Activated T-cell treated with anti-CD3 and anti-CD28 coated beads, Interleukin-2, amount 50 U/mL, for 24 hours (primary cell): ENCODE data around the gene RAB17.
A peak's percentile ranks its signal among the peaks of the same experiment; 100 is the strongest.
"Not testable (repeated sequence)": the region's sequence is repeated elsewhere in the genome, so short reads cannot be mapped to it uniquely, and the experiment has no call there.

Experiments used
- DNase-seq: peaks from one replicate; pipeline ENCODE4 v3.0.0-alpha.2; 2020
- H3K27ac Mint-ChIP-seq: 2 replicates; pipeline ENCODE4 v1.8.0; 2020; ENCODE audit warnings: mild to moderate bottlenecking, mixed read lengths
- H3K27me3 Mint-ChIP-seq: 2 replicates; pipeline ENCODE4 v1.8.0; 2020; ENCODE audit warnings: mixed read lengths
- H3K36me3 Mint-ChIP-seq: 2 replicates; pipeline ENCODE4 v1.8.0; 2020; ENCODE audit warnings: low read depth, mixed read lengths
- H3K4me1 Mint-ChIP-seq: 2 replicates; pipeline ENCODE4 v1.8.0; 2020; ENCODE audit warnings: low read depth, mixed read lengths
- H3K4me3 Mint-ChIP-seq: 2 replicates; pipeline ENCODE4 v1.8.0; 2020; ENCODE audit warnings: mild to moderate bottlenecking, moderate library complexity, mixed read lengths
- H3K9me3 Mint-ChIP-seq: 2 replicates; pipeline ENCODE4 v1.8.0; 2020; ENCODE audit warnings: mixed read lengths

The RAB17 gene

GRCh38 chr2:237614151-237614720 lies 23.7 kb upstream of the RAB17 start:
- no peak overlapping the region for H3K27ac Mint-ChIP-seq
- no peaks in the 10 kb centered on the region for H3K9me3 Mint-ChIP-seq
- H3K4me3 Mint-ChIP-seq: no peak overlapping the region
- H3K4me1 Mint-ChIP-seq: peaks cover 31% of the 10 kb centered on the region
- no peaks in the 10 kb centered on the region for H3K36me3 Mint-ChIP-seq
- H3K27me3 Mint-ChIP-seq: no peaks in the 10 kb centered on the region
- no peak for DNase-seq

DNA sequence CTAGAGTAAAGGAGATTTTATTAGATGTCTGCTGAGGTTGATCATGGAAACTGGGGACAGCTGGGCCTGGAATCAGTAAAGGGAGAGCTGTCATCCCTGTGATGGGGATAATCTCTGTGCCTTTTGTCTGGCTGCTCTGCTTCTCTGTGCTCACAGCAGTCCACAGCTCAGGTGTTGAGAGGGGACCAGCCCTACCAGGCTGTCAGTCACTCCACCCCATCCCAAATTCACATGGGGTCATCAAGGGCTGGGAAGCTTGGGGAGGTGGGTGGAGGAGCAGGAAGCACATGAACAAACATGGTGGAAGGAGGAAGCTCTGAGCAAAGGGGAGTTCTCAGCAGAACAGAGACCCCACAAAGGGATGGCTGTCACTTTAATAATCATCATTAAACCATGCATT lies 23.1 kb upstream of the RAB17 start:
- Mint-ChIP-seq H3K36me3 (no peaks in the 10 kb centered on the region), H3K27me3 (no peaks in the 10 kb centered on the region), H3K4me1 (peaks cover 31% of the 10 kb centered on the region), H3K4me3 (no peak overlapping the region), H3K27ac (no peak overlapping the region), H3K9me3 (no peaks in the 10 kb centered on the region)
- DNase-seq: no peak

DNA sequence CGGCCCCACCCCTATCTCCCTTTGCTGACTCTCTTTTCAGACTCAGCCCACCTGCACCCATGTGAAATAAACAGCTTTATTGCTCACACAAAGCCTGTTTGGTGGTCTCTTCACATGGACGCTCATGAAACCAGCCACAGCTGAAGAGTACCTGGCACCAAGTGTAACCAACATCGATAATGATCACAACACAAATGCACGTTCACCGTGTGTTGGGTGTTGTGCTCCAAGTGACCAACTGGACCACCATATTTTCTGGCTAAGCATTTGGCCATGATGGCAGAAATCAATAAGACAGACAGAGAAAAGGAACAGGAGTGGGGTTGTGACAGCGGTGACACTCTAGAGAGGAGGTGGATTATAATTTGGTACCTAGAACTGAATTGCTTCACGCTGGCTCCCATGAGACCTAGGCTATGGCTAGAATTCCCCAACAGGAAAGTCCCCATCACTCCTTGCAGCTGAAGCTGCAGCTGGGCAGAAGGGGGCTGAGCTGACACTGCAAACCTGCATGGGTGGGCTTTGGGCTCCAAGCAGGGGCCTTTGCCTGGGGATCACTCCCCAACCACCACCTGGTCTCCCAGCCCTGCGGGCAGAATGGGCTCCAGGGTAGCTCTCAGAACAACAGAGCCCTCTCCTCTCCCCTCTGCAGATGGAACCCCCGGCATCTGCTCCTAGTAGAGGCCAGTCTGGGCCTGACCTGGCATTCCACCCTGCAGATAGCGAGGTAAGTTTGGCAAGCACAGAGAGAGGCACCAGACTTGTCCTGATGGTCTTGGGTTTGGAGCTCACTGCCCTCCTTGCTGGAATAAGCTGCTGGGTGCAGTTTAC lies 22.2 kb upstream of the RAB17 start:
- Mint-ChIP-seq H3K27me3 (no peaks in the 10 kb centered on the region), H3K4me3 (no peak overlapping the region), H3K9me3 (no peaks in the 10 kb centered on the region), H3K4me1 (peaks cover 22% of the 10 kb centered on the region), H3K36me3 (no peaks in the 10 kb centered on the region), H3K27ac (no peak overlapping the region)
- DNase-seq: no peak

DNA sequence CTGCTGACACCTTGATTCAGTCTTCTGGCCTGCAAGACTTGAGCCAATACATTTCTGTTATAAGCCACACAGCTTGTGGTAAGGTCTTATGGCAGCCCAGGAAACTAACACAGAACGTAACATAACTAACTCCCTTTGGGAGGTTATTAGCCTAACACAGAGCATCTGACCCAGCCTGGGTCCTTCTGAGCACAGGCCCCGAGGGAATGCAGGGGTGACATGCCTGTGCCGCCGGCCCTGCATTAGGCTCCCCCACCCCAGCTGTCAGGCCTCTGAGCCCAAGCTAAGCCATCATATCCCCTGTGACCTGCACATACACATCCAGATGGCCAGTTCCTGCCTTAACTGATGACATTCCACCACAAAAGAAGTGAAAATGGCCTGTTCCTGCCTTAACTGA lies 16.0 kb upstream of the RAB17 start:
- peaks cover 21% of the 10 kb centered on the region for H3K4me1 Mint-ChIP-seq
- not testable (repeated sequence) for H3K4me3 Mint-ChIP-seq, H3K9me3 Mint-ChIP-seq, H3K27me3 Mint-ChIP-seq, H3K36me3 Mint-ChIP-seq, H3K27ac Mint-ChIP-seq, DNase-seq

DNA sequence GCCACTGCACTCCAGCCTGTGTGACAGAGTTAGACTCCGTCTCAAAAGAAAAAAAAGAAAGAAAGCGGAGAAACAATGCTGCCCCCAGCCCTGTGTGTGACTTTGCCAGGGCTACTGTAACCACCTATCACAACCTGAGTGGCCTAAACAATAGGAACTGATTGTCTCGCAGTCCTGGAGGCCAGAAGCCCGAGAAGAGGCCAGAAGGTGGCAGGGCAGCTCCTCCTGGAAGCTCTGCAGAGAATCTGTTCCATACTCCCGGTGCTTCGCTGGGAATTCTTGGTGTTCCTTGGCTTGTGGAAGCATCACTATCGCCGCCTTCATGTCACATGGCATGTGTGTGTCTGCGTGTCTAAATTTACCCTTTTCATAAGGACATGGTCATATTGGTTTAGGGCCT lies 14.4 kb upstream of the RAB17 start:
- Mint-ChIP-seq H3K27ac (no peak overlapping the region), H3K4me3 (no peak overlapping the region), H3K36me3 (no peaks in the 10 kb centered on the region), H3K27me3 (no peaks in the 10 kb centered on the region), H3K9me3 (no peaks in the 10 kb centered on the region), H3K4me1 (peaks cover 21% of the 10 kb centered on the region)
- DNase-seq: no peak

GRCh38 chr2:237604391-237604790 lies 13.9 kb upstream of the RAB17 start:
- H3K27me3 Mint-ChIP-seq: no peaks in the 10 kb centered on the region
- H3K36me3 Mint-ChIP-seq: no peaks in the 10 kb centered on the region
- DNase-seq: no peak
- no peaks in the 10 kb centered on the region for H3K9me3 Mint-ChIP-seq
- no peak overlapping the region for H3K4me3 Mint-ChIP-seq
- no peak overlapping the region for H3K27ac Mint-ChIP-seq
- peaks cover 21% of the 10 kb centered on the region for H3K4me1 Mint-ChIP-seq

DNA sequence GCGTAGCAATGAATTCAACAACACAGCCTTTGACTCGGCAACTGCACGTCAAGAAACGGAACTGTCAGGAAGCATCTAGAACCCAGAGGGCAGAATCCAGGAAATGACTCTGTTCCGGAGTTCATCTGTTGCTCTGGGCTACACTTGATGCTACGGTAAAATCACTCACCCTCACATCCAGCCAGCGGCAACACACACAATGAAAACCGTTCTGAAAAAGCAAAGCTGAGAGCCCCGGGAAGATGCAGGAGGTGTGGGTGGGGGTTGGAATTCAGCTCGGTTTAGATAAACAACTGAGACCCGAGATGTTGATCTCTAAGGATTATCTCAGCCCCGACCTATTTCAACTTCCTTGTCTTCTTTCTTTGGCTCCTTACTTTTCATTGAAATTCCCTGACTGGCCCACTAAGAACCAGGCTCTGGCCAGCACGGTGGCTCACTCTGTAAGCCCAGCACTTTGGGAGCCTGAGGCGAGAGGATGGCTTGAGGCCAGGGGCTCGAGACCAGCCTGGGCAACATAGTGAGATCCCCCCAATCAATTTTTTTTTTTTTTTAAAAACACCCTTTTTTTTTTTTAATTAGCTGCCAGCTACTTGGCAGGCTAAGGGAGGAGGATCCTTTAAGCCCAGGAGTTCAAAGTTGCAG lies 13.3 kb upstream of the RAB17 start:
- no peaks in the 10 kb centered on the region for H3K36me3 Mint-ChIP-seq
- no peaks in the 10 kb centered on the region for H3K27me3 Mint-ChIP-seq
- H3K4me3 Mint-ChIP-seq: no peak overlapping the region
- DNase-seq: peak; percentile 57
- no peaks in the 10 kb centered on the region for H3K9me3 Mint-ChIP-seq
- peak overlapping the region; percentile 76 for H3K27ac Mint-ChIP-seq
- H3K4me1 Mint-ChIP-seq: peaks cover 21% of the 10 kb centered on the region

DNA sequence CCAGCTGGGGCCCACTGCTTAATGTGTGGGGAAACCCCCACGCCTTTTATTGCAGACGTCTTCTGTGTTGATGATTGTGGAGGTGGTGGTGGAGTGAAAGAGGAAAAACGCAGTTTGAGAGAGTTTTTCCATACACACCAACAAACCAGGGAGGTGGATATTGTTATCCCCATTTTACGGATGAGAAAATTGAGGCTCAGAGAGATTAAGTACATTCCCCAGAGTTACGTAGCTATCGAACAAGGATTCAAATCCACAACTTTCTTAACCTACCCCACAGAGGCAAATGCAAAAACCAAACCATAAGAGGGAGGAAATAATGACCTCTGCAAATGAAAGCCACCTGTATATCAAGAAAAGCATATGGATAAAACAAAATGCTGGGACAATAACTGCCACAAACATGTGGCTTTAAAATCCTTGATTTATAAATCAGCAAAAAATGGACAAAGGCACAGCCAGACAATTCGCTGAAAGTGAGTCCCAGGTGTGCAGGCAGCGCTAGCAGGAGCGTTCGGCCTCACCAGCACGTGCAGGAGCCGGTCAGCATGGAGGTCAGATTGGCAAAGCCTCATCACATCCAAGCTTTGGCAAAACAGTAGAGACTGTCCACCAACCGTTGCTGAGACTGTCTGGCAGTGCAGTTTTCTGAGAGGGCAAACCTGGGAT lies 12.6 kb upstream of the RAB17 start:
- no peak overlapping the region for H3K4me3 Mint-ChIP-seq
- no peaks in the 10 kb centered on the region for H3K27me3 Mint-ChIP-seq
- peaks cover 21% of the 10 kb centered on the region for H3K4me1 Mint-ChIP-seq

GRCh38 chr2:237602409-237602808 lies 11.9 kb upstream of the RAB17 start:
- Mint-ChIP-seq H3K27ac (peak overlapping the region; percentile 11), H3K4me3 (no peak overlapping the region), H3K36me3 (no peaks in the 10 kb centered on the region), H3K9me3 (no peaks in the 10 kb centered on the region), H3K27me3 (no peaks in the 10 kb centered on the region), H3K4me1 (peaks cover 21% of the 10 kb centered on the region)
- DNase-seq: no peak

More for the DNA sequence above, 12.6 kb upstream of the RAB17 start:
- no peaks in the 10 kb centered on the region for H3K36me3 Mint-ChIP-seq
- no peak for DNase-seq
- peak overlapping the region; percentile 76 for H3K27ac Mint-ChIP-seq
- H3K9me3 Mint-ChIP-seq: no peaks in the 10 kb centered on the region

- no peak overlapping the region for H3K4me3 Mint-ChIP-seq
- no peaks in the 10 kb centered on the region for H3K27me3 Mint-ChIP-seq
- H3K36me3 Mint-ChIP-seq: no peaks in the 10 kb centered on the region
- no peak overlapping the region for H3K27ac Mint-ChIP-seq
- H3K4me1 Mint-ChIP-seq: peaks cover 21% of the 10 kb centered on the region
- no peaks in the 10 kb centered on the region for H3K9me3 Mint-ChIP-seq
- DNase-seq: no peak
Measured at GRCh38 chr2:237601453-237602116, 11.1 kb upstream of the RAB17 start.

DNA sequence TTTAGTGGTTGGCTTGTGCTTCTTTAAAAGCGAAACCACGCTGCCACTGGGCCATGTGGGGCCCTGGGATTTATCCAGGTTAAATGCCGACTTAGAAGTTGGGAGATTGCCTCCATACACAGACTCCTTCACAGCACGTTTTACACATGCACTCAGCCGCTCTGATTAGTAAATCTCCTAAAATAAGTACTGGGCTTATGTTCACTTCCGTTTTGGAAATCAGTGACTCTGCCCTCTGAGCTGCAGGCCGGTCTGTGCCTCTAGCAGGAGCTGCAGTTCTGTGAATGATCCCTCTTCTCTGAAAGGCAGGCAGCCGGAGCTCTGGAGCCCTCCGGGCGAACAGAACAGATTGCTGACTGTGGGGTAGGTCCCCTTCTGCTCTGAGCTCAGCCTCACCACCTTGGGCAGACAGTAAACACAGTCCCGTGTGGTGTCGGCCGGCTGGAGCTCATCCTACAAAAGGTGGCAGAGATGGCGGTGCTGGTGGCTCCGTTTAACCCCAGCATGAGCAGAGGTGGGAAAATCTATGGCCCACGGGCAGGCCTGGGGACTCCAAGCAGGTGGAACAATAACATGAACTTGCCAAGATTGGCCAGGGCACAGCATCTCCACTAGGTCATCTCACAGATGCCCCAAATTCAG lies 9.8 kb upstream of the RAB17 start:
- Mint-ChIP-seq H3K36me3 (no peaks in the 10 kb centered on the region), H3K27me3 (no peaks in the 10 kb centered on the region), H3K4me1 (peaks cover 20% of the 10 kb centered on the region), H3K4me3 (no peak overlapping the region), H3K9me3 (no peaks in the 10 kb centered on the region), H3K27ac (no peak overlapping the region)
- DNase-seq: no peak

DNA sequence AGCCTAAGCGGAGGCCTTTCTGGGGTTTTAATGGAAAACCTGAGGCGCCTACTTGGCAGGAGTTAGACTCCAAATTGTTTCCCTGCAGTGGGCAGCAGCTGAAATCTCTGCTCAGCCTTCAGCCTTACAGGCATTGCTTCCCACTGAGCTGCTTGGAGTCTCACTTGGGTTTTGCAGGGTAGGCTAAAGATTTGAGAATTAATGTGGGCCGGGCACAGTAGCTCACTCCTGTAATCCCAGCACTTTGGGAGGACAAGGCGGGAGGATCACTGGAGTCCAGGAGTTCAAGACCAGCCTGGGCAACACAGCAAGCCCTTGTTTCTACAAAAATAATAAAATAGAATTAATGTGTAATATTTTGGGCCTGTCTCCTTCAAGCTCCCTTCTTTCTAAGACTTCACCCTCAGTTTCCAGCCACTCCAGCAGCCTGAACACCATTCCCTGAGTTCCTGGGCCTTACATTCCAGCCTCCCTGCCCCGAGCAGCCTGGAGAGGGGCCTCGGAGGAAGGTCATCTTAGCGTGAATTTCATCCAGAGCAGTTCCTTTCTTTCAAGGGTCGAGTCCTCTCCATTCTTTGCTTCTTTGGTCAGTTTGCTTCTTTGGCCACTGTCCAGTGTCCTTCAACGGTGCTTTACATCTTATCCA lies 9.1 kb upstream of the RAB17 start:
- H3K27ac Mint-ChIP-seq: no peak overlapping the region
- H3K36me3 Mint-ChIP-seq: no peaks in the 10 kb centered on the region
- no peaks in the 10 kb centered on the region for H3K27me3 Mint-ChIP-seq
- no peak for DNase-seq
- peaks cover 17% of the 10 kb centered on the region for H3K4me1 Mint-ChIP-seq
- no peaks in the 10 kb centered on the region for H3K9me3 Mint-ChIP-seq
- H3K4me3 Mint-ChIP-seq: no peak overlapping the region

DNA sequence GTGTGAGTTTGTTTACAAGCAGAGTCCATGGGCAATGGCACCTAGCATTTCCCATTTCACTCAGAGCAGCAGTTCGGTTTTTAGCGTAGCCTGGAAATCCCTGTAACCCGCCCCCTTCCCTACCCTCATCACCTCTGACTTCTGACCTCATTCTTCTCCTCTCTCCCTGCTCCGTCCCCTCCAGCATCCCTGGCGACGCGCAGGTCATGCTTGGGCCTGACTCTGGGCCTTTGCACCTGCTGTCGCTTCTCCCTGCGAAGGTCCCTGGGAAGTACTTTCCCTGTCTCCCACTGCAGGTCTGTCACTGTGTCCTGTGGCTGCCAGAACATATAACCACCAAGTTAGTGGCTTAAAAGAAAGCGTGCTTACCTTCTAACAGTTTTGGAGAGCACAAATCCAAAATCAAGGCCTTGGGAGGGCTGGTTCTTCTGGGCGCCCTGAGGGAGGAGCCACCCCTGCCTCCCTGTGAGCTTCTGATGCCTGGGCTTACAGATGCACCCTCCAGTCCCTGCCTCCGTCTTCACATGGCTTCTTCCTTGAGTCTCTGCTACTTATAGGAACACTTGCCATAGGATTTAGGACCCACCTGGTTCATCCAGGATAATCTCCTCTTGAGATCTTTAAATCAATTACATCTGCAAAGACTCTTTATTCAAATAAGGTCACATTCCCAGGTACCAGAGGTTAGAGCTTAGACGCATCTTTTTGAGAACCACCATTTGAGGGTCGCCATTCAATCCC lies 8.1 kb upstream of the RAB17 start:
- Mint-ChIP-seq H3K9me3 (no peaks in the 10 kb centered on the region), H3K4me1 (peaks cover 13% of the 10 kb centered on the region), H3K27ac (no peak overlapping the region), H3K4me3 (no peak overlapping the region), H3K27me3 (no peaks in the 10 kb centered on the region), H3K36me3 (no peaks in the 10 kb centered on the region)
- DNase-seq: no peak
